A549 (cell line): ENCODE measurements around the gene LUC7L2. TPM values are rescaled to one million over a fixed set of nuclear protein-coding genes. Genes with fewer than 3 reads are reported as not detected.

ENCODE experiments used
- ATAC-seq, 2 experiments: fragments of 200-7000 bp in 1 of 2; fragments of >200 bp in 1 of 2; cut with Nextera tagmentation in 1 of 2; cut with Tn5 transposase in 1 of 2; 3 replicates each; pipeline versions ENCODE4 v1.8.0 to v1.9.1; 2018 to 2020; ENCODE audit warnings: mild to moderate bottlenecking in 1 of 2, moderate library complexity in 1 of 2
- CTCF ChIA-PET: fragments of 300-600 bp; sonication (Branson Sonifier 250); formaldehyde crosslinking; extraction: SDS; loops from one replicate; lab custom pipeline; 2021; ENCODE audit warnings: antibody characterized with exemption, inconsistent platforms; lab: Yijun Ruan, JAX
- POLR2A ChIA-PET: fragments of 350-600 bp; formaldehyde crosslinking; extraction: SDS; loops from one replicate; lab custom pipeline; 2021; ENCODE audit warnings: antibody characterized with exemption, inconsistent platforms; lab: Yijun Ruan, JAX
- DNase-seq, 2 experiments: peaks; one replicate each; pipeline versions ENCODE4 v3.0.0 to v3.0.0-alpha.2; 2011 to 2016; ENCODE audit warnings: low read depth in 1 of 2, low spot score in 1 of 2
- FAIRE-seq: peaks from 2 replicates; lab custom pipeline; 2011; peaks lifted over from hg19 to GRCh38; lab: Jason Lieb, UNC
- H3K27ac ChIP-seq, 2 experiments: fragments of >200 bp; sonication (Bioruptor Twin); formaldehyde crosslinking; 3 replicates each; pipeline ENCODE4 v1.5.1; 2016 to 2017
- H3K4me1 ChIP-seq: fragments of >200 bp; sonication (Bioruptor Twin); formaldehyde crosslinking; 3 replicates; pipeline ENCODE4 v1.6.1; 2016
- H3K4me2 ChIP-seq: fragments of >200 bp; sonication (Bioruptor Twin); formaldehyde crosslinking; 3 replicates; pipeline ENCODE4 v1.6.1; 2016
- H3K4me3 ChIP-seq: fragments of >200 bp; sonication (Bioruptor Twin); formaldehyde crosslinking; 3 replicates; pipeline ENCODE4 v1.5.1; 2016
- H3K9me3 ChIP-seq: fragments of >200 bp; sonication (Bioruptor Twin); formaldehyde crosslinking; 3 replicates; pipeline ENCODE4 v1.6.1; 2016
- CEBPB ChIP-seq, 2 experiments: fragments of >200 bp in 1 of 2; sonication (Bioruptor Twin) in 1 of 2; formaldehyde crosslinking in 1 of 2; IDR thresholded peaks; 2 replicates each; pipeline ENCODE4 v1.6.1; 2012 to 2016
- EHMT2 ChIP-seq: fragments of 200-600 bp; sonication (generic); IDR thresholded peaks from 2 replicates; pipeline ENCODE4 v1.6.1; 2016; ENCODE audit warnings: antibody characterized with exemption, low read depth, mild to moderate bottlenecking, moderate library complexity
- EP300 ChIP-seq, 2 experiments: fragments of >200 bp; sonication (Bioruptor Twin); formaldehyde crosslinking; IDR thresholded peaks; 2 replicates in 1 of 2; 3 replicates in 1 of 2; pipeline ENCODE4 v1.6.1; 2016 to 2017
- ESRRA ChIP-seq: fragments of 150-350 bp; IDR thresholded peaks from 2 replicates; pipeline ENCODE4 v1.6.1; 2014; ENCODE audit warnings: mild to moderate bottlenecking, low read length, borderline replicate concordance
- FOSB ChIP-seq: fragments of 250-450 bp; sonication (Bioruptor Pico); IDR thresholded peaks from 2 replicates; pipeline ENCODE4 v1.5.0; 2020; ENCODE audit warnings: mild to moderate bottlenecking, moderate library complexity
- HDAC2 ChIP-seq: fragments of 200-600 bp; sonication (generic); IDR thresholded peaks from 2 replicates; pipeline ENCODE4 v1.6.1; 2016
- HEYL ChIP-seq: fragments of 250-450 bp; sonication (Bioruptor Pico); IDR thresholded peaks from 2 replicates; pipeline ENCODE4 v1.8.0; 2021; ENCODE audit warnings: mild to moderate bottlenecking, moderate library complexity
- HOXA7 ChIP-seq: fragments of 250-450 bp; sonication (Bioruptor Pico); IDR thresholded peaks from 2 replicates; pipeline ENCODE4 v1.5.0; 2020; ENCODE audit warnings: mild to moderate bottlenecking, moderate library complexity
- HOXB5 ChIP-seq: fragments of 250-450 bp; sonication (Bioruptor Pico); IDR thresholded peaks from 2 replicates; pipeline ENCODE4 v1.5.0; 2020; ENCODE audit warnings: mild to moderate bottlenecking, moderate library complexity
- JUN ChIP-seq, 2 experiments: fragments of >200 bp; sonication (Bioruptor Twin); formaldehyde crosslinking; IDR thresholded peaks; 2 replicates in 1 of 2; 3 replicates in 1 of 2; pipeline ENCODE4 v1.6.1; 2016 to 2017
- JUNB ChIP-seq: fragments of >200 bp; sonication (Bioruptor Twin); formaldehyde crosslinking; IDR thresholded peaks from 2 replicates; pipeline ENCODE4 v1.6.1; 2016
- MAFK ChIP-seq: fragments of 450-650 bp; IDR thresholded peaks from 2 replicates; pipeline ENCODE4 v1.6.1; 2014; ENCODE audit not compliant: partially characterized antibody
- MAZ ChIP-seq: fragments of 150-350 bp; IDR thresholded peaks from 2 replicates; pipeline ENCODE4 v1.6.1; 2014; ENCODE audit warnings: antibody characterized with exemption, low read depth, low read length, borderline replicate concordance
- POLR2A ChIP-seq: IDR thresholded peaks from 2 replicates; pipeline ENCODE4 v1.6.1; 2012; ENCODE audit warnings: mild to moderate bottlenecking, low read length
- POLR2AphosphoS2 ChIP-seq: conservative IDR thresholded peaks from 2 replicates; pipeline ENCODE4 v1.6.1; 2012; ENCODE audit warnings: low read length, improper control_type of control experiment, inconsistent platforms
- RARB ChIP-seq: fragments of 250-450 bp; sonication (Bioruptor Pico); IDR thresholded peaks from 2 replicates; pipeline ENCODE4 v1.8.0; 2021; ENCODE audit warnings: mild to moderate bottlenecking, moderate library complexity
- RCOR1 ChIP-seq: fragments of 150-350 bp; IDR thresholded peaks from 2 replicates; pipeline ENCODE4 v1.6.1; 2014; ENCODE audit warnings: antibody characterized with exemption, low read length, low read depth
- RNF2 ChIP-seq: fragments of 200-600 bp; sonication (generic); IDR thresholded peaks from 2 replicates; pipeline ENCODE4 v1.6.1; 2016; ENCODE audit warnings: low read depth, mild to moderate bottlenecking, antibody characterized with exemption, moderate library complexity, borderline replicate concordance
- SMC3 ChIP-seq: fragments of >200 bp; sonication (Bioruptor Twin); formaldehyde crosslinking; IDR thresholded peaks from 3 replicates; pipeline ENCODE4 v1.6.1; 2018; ENCODE audit warnings: inconsistent platforms
- SREBF2 ChIP-seq: fragments of 450-650 bp; IDR thresholded peaks from 2 replicates; pipeline ENCODE4 v1.6.1; 2014; ENCODE audit warnings: mild to moderate bottlenecking, moderate library complexity
- TFCP2L1 ChIP-seq: fragments of 250-450 bp; sonication (Bioruptor Pico); IDR thresholded peaks from 2 replicates; pipeline ENCODE4 v1.5.0; 2021; ENCODE audit warnings: mild to moderate bottlenecking
- TP53 ChIP-seq: fragments of 250-450 bp; sonication (Bioruptor Pico); IDR thresholded peaks from 2 replicates; pipeline ENCODE4 v1.5.0; 2021; ENCODE audit warnings: mild to moderate bottlenecking, moderate library complexity
- ZC3H11A ChIP-seq: fragments of 450-650 bp; IDR thresholded peaks from 2 replicates; pipeline ENCODE4 v1.6.1; 2014; ENCODE audit warnings: antibody characterized with exemption, mild to moderate bottlenecking
- ZFP36 ChIP-seq: fragments of 450-650 bp; IDR thresholded peaks from 2 replicates; pipeline ENCODE4 v1.6.1; 2014; ENCODE audit warnings: borderline replicate concordance; ENCODE audit not compliant: partially characterized antibody
- WGBS: methylation state at CpG from one replicate; pipeline ENCODE4 v1.1.6; 2017; ENCODE audit errors: missing lambda C conversion rate; 5-methylcytosine and 5-hydroxymethylcytosine counted together
- polyA plus RNA-seq, 4 experiments: library from polyadenylated mRNA; depleted of rRNA in 3 of 4; stranded (reverse); fragments of >200 nt; fragmentation: RNase III in 1 of 4; extraction: RNeasy Plus Mini Kit Qiagen cat#74134 plus additional on column Dnase treatment in 1 of 4; gene quantifications; 2 replicates in 3 of 4; 3 replicates in 1 of 4; pipeline ENCODE4 v1.2.3, GENCODE V29; 2011 to 2017
- TF ChIP-seq, protein P1 (sequence below): fragments of 250-450 bp; sonication (Bioruptor Pico); IDR thresholded peaks from 2 replicates; pipeline ENCODE4 v1.5.0; 2020; ENCODE audit warnings: low read depth, mild to moderate bottlenecking, moderate library complexity
- TF ChIP-seq, protein P2 (sequence below): fragments of >200 bp; sonication (Bioruptor Twin); formaldehyde crosslinking; IDR thresholded peaks from 3 replicates; pipeline ENCODE4 v1.5.1; 2016
- TF ChIP-seq, protein P3 (sequence below): IDR thresholded peaks from 2 replicates; pipeline ENCODE4 v1.6.1; 2012

LUC7L2 gene
- polyA plus RNA-seq, 2 of the 4 experiments (the other 2 are of a cell fraction): 49.5 to 75.7 TPM

DNA sequence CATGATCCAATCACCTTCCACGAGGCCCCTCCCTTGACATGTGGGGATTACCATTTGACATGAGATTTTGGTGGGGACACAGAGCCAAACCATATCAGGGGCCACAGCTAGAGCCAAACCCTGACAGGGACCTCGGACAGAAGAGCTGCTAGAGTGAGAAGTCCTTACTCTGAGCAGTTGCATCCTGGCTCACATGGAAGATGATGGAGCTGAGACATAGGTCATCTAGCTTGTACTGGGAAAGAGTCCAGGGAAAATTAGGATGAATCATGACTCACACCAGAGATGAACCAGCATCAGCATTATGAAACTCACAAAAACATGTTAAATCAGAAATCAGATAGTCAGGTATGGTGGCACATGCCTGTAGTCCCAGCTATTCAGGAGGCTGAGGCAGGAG, 31.3 kb upstream of the LUC7L2 start:
- peak; percentile 67 to 80; a peak in 4 of 6 replicates for ATAC-seq
- H3K4me2 ChIP-seq: no peak overlapping the region
- H3K9me3 ChIP-seq: no peaks in the 10 kb centered on the region
- ChIA-PET CTCF (interaction anchor here (0.7 to 4.1 kb wide), 2 partner anchors 10 to 21 kb away, joined by 3 to 24 read pairs; no protein-coding TSS in a partner anchor), POLR2A (interaction anchor here (1.2 kb wide), 1 partner anchor 12 kb away, joined by 3 read pairs; no protein-coding TSS in a partner anchor)
- no peak overlapping the region for H3K4me3 ChIP-seq
- 10% methylated on average over 2 of the region's 2 CpGs for WGBS
- DNase-seq: peak in 1 of 2 experiments; percentile 20
- peaks cover 7% of the 10 kb centered on the region; the same call in 1 of the 3 replicates for H3K4me1 ChIP-seq
- no peak for TF ChIP-seq TFCP2L1 (CRISPR knock-in tag)
- no peak for TF ChIP-seq HOXA7
- no peak for TF ChIP-seq ESRRA
- TF ChIP-seq POLR2AphosphoS2: no peak
- no peak for TF ChIP-seq POLR2A
- no peak overlapping the region; a peak in 1 of 6 replicates for H3K27ac ChIP-seq
- no peak for FAIRE-seq

DNA sequence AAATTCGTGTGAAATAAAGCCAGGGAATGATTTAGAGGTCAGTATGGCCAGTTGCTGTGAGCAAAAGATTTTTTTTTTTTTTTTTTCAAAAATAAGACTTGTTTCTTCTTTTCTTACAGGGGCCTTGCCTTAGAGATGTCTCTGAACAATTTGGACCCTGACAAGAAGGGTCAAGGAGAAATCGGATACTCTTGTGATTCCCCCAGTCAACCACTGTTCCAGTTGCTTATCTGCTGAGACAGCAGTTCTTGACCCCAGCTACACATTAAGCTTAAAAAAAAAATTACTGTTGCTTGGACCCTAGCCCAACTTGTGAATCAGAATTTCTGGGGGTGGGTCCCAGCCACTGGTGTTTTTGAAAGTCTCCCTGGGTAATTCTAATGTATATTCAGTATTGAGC, 30.6 kb upstream of the LUC7L2 start:
- DNase-seq (no peak), ATAC-seq (no peak), FAIRE-seq (no peak)
- TF ChIP-seq HOXB5 (CRISPR knock-in tag) (no peak), MAFK (peak; percentile 92)
- no peak overlapping the region for H3K4me2 ChIP-seq
- 47% methylated on average over 2 of the region's 2 CpGs for WGBS
- H3K4me1 ChIP-seq: peaks cover 7% of the 10 kb centered on the region; the same call in 1 of the 3 replicates
- H3K9me3 ChIP-seq: no peaks in the 10 kb centered on the region
- POLR2A ChIA-PET: interaction anchor here (1.7 kb wide), 1 partner anchor 11 kb away, joined by 4 read pairs; no protein-coding TSS in a partner anchor
- CTCF ChIA-PET: interaction anchor here (4.1 kb wide), 1 partner anchor 10 kb away, joined by 24 read pairs; no protein-coding TSS in a partner anchor
- H3K27ac ChIP-seq: no peak overlapping the region; a peak in 1 of 6 replicates
- no peak overlapping the region for H3K4me3 ChIP-seq

DNA sequence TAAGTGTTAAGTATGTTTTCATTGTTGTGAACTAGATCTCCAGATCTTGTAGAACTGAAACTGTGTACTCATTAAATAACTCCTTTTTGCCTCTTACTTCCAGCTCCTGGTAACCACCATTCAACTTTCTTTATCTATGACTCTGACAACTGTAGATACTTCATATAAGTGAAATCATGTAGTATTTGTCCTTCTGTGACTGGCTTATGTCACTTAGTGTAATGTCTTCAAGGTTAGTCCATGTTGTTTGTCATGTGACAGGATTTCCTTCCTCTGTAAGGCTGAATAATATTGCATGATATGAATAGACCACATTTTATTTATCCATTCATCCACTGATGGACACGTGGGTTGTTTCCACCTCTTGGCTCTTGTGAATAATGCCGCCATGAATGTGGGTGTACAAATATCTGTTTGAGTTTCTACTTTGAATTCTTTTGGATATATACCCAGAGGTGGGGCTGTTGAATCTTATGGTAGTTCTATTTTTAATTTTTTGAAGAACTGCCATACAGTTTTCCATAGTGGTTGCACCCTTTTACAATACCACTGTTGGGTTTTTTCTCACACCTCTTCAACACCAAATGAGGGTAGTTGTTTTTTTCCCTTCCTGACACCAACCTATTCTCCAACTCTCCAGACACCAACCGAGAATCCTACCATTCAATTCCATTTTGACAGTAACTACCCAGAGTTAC, 29.2 kb upstream of the LUC7L2 start:
- WGBS: 55% methylated on average over 3 of the region's 3 CpGs
- POLR2A ChIA-PET: interaction anchor here (1.7 kb wide), 1 partner anchor 10 kb away, joined by 4 read pairs; no protein-coding TSS in a partner anchor
- no peak for ATAC-seq
- CTCF ChIA-PET: interaction anchor here (0.9 to 4.1 kb wide), 2 partner anchors 8 to 671 kb away, joined by 3 to 24 read pairs; no protein-coding TSS in a partner anchor
- no peak for TF ChIP-seq JUN (IDR thresholded peaks at IDR 0.05)
- no peak for TF ChIP-seq CEBPB (IDR thresholded peaks at IDR 0.05)
- TF ChIP-seq, protein P1, sequence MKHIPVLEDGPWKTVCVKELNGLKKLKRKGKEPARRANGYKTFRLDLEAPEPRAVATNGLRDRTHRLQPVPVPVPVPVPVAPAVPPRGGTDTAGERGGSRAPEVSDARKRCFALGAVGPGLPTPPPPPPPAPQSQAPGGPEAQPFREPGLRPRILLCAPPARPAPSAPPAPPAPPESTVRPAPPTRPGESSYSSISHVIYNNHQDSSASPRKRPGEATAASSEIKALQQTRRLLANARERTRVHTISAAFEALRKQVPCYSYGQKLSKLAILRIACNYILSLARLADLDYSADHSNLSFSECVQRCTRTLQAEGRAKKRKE (CRISPR knock-in tag): no peak
- no peak for TF ChIP-seq HDAC2
- no peak for TF ChIP-seq ESRRA
- no peak for TF ChIP-seq POLR2A
- Histone ChIP-seq H3K27ac (no peak overlapping the region), H3K4me3 (no peak overlapping the region), H3K4me1 (peaks cover 7% of the 10 kb centered on the region; the same call in 1 of the 3 replicates), H3K4me2 (no peak overlapping the region), H3K9me3 (no peaks in the 10 kb centered on the region)
- FAIRE-seq: no peak
- DNase-seq: no peak

DNA sequence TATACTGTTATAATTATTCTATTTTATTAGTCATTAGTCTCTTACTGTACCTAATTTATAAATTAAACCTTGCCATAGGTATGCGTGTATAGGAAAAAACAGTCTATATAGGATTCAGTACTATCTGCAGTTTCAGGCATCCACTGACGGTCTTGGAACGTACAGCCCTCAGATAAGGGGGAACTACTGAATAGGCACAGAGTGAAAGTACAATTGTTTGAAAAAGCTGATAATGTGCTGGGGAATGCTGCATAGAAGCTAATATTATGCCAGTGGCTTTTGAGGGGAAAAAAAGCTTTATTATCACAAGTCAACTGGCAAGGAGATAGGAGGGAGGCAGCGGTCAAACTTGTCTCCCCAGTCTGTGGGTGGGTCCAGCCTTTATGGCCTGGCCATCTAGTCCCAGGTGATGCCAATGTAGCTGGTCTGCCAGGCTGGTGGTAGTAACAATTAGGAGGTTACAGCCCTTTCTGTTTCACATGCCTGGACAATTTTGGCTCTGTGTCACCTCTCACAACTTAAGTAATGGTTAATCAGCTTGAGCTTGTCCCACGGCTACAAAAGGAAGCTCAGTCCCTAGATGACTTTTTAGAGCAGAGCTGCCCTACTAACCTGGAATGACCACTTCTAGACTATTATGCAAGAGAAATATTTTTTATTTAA, 26.9 kb upstream of the LUC7L2 start:
- peak in 1 of 2 experiments; percentile 19; a peak in 2 of 6 replicates for ATAC-seq
- Histone ChIP-seq H3K4me3 (no peak overlapping the region), H3K9me3 (no peaks in the 10 kb centered on the region), H3K4me1 (peaks cover 7% of the 10 kb centered on the region; the same call in 1 of the 3 replicates), H3K27ac (no peak overlapping the region), H3K4me2 (no peak overlapping the region)
- ChIA-PET POLR2A (no interaction called here), CTCF (interaction anchor here (0.6 to 1.2 kb wide), 4 partner anchors 22 to 127 kb away, joined by 3 to 4 read pairs (median 3); no protein-coding TSS in a partner anchor)
- FAIRE-seq: no peak
- 81% methylated on average over 5 of the region's 5 CpGs for WGBS
- no peak for DNase-seq
- TF ChIP-seq, protein P2, sequence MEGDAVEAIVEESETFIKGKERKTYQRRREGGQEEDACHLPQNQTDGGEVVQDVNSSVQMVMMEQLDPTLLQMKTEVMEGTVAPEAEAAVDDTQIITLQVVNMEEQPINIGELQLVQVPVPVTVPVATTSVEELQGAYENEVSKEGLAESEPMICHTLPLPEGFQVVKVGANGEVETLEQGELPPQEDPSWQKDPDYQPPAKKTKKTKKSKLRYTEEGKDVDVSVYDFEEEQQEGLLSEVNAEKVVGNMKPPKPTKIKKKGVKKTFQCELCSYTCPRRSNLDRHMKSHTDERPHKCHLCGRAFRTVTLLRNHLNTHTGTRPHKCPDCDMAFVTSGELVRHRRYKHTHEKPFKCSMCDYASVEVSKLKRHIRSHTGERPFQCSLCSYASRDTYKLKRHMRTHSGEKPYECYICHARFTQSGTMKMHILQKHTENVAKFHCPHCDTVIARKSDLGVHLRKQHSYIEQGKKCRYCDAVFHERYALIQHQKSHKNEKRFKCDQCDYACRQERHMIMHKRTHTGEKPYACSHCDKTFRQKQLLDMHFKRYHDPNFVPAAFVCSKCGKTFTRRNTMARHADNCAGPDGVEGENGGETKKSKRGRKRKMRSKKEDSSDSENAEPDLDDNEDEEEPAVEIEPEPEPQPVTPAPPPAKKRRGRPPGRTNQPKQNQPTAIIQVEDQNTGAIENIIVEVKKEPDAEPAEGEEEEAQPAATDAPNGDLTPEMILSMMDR: no peak
- TF ChIP-seq RCOR1 (no peak), ZFP36 (no peak), POLR2A (no peak), HEYL (CRISPR knock-in tag) (no peak), EHMT2 (no peak), ZC3H11A (no peak), MAZ (no peak), SMC3 (no peak), RARB (CRISPR knock-in tag) (no peak), FOSB (CRISPR knock-in tag) (no peak), HOXB5 (CRISPR knock-in tag) (no peak), SREBF2 (no peak), EP300 (IDR thresholded peaks at IDR 0.05) (no peak), JUNB (no peak), ESRRA (no peak), TP53 (CRISPR knock-in tag) (no peak), RNF2 (no peak)
- TF ChIP-seq, protein P3, sequence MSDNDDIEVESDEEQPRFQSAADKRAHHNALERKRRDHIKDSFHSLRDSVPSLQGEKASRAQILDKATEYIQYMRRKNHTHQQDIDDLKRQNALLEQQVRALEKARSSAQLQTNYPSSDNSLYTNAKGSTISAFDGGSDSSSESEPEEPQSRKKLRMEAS: no peak
